MM.1S (cell line): Measurements from ENCODE around the gene MSANTD2.

Experiments
- EZH2 ChIP-seq: fragments of 300-600 bp; sonication (generic); optimal IDR thresholded peaks from 2 replicates; pipeline ENCODE3; 2017; ENCODE audit warnings: low read depth, mild to moderate bottlenecking, antibody characterized with exemption, low read length, mixed read lengths
- TF ChIP-seq, protein P1 (sequence below): fragments of 300-600 bp; sonication (generic); IDR thresholded peaks from 2 replicates; pipeline ENCODE4 v1.5.1; 2016; ENCODE audit warnings: antibody characterized with exemption, low read length, mixed read lengths

GRCh38 chr11:124722176-124722575 lies 78.0 kb downstream of the MSANTD2 start:
- TF ChIP-seq, protein P1, sequence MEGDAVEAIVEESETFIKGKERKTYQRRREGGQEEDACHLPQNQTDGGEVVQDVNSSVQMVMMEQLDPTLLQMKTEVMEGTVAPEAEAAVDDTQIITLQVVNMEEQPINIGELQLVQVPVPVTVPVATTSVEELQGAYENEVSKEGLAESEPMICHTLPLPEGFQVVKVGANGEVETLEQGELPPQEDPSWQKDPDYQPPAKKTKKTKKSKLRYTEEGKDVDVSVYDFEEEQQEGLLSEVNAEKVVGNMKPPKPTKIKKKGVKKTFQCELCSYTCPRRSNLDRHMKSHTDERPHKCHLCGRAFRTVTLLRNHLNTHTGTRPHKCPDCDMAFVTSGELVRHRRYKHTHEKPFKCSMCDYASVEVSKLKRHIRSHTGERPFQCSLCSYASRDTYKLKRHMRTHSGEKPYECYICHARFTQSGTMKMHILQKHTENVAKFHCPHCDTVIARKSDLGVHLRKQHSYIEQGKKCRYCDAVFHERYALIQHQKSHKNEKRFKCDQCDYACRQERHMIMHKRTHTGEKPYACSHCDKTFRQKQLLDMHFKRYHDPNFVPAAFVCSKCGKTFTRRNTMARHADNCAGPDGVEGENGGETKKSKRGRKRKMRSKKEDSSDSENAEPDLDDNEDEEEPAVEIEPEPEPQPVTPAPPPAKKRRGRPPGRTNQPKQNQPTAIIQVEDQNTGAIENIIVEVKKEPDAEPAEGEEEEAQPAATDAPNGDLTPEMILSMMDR = no peak
- TF ChIP-seq EZH2 = no peak
